GM23338 (cell line): ENCODE results near the gene DNAI7. TPM values are rescaled to one million over a fixed set of nuclear protein-coding genes. Genes with fewer than 3 reads are reported as not detected.

ENCODE experiments used
- ATAC-seq: fragments of 200-7000 bp; cut with Tn5 transposase; 3 replicates; pipeline ENCODE4 v1.9.1; 2020
- DNase-seq: peaks from one replicate; pipeline ENCODE4 v3.0.0-alpha.2; 2015; ENCODE audit warnings: low spot score
- H2AFZ ChIP-seq: fragments of 200-600 bp; sonication (generic); 2 replicates; pipeline ENCODE4 v1.8.0; 2016; ENCODE audit warnings: antibody characterized with exemption, mild to moderate bottlenecking, moderate library complexity
- H3F3A ChIP-seq: fragments of 200-600 bp; sonication (generic); replicated peaks from 2 replicates; pipeline ENCODE4 v1.8.0; 2017; ENCODE audit warnings: antibody characterized with exemption, mixed run types, low read depth
- H3K27ac ChIP-seq: fragments of 200-600 bp; sonication (generic); 2 replicates; pipeline ENCODE4 v1.6.1; 2016; ENCODE audit warnings: low read depth
- H3K27me3 ChIP-seq: fragments of 200-600 bp; sonication (generic); 2 replicates; pipeline ENCODE4 v1.8.0; 2016; ENCODE audit warnings: mild to moderate bottlenecking, mixed run types, moderate library complexity; ENCODE audit not compliant: insufficient read depth
- H3K36me3 ChIP-seq: fragments of 200-600 bp; sonication (generic); 2 replicates; pipeline ENCODE4 v1.8.0; 2016; ENCODE audit warnings: mild to moderate bottlenecking; ENCODE audit not compliant: insufficient read depth
- H3K4me1 ChIP-seq: fragments of 200-600 bp; sonication (generic); 2 replicates; pipeline ENCODE4 v1.8.0; 2016; ENCODE audit warnings: mild to moderate bottlenecking, moderate library complexity; ENCODE audit not compliant: insufficient read depth
- H3K4me2 ChIP-seq: fragments of 200-600 bp; sonication (generic); 2 replicates; pipeline ENCODE4 v1.7.1; 2017; ENCODE audit warnings: mixed run types
- H3K4me3 ChIP-seq: fragments of 200-600 bp; sonication (generic); 2 replicates; pipeline ENCODE4 v1.6.1; 2016; ENCODE audit warnings: mixed run types
- H3K79me2 ChIP-seq: fragments of 200-600 bp; sonication (generic); replicated peaks from 2 replicates; pipeline ENCODE4 v1.8.0; 2017; ENCODE audit warnings: mild to moderate bottlenecking; ENCODE audit not compliant: insufficient read depth
- H3K9me2 ChIP-seq: fragments of 200-600 bp; sonication (generic); 2 replicates; pipeline ENCODE4 v1.8.0; 2017; ENCODE audit not compliant: insufficient read depth
- H4K20me1 ChIP-seq: fragments of 200-600 bp; sonication (generic); replicated peaks from 2 replicates; pipeline ENCODE4 v1.8.0; 2017; ENCODE audit warnings: mild to moderate bottlenecking; ENCODE audit not compliant: insufficient read depth
- H3K27ac Mint-ChIP-seq: 2 replicates; pipeline ENCODE4 v1.8.0; 2020; ENCODE audit warnings: inconsistent platforms, mild to moderate bottlenecking, moderate library complexity, mixed read lengths
- H3K27me3 Mint-ChIP-seq: 3 replicates; pipeline ENCODE4 v1.8.0; 2022; ENCODE audit warnings: low read depth, mild to moderate bottlenecking, moderate library complexity, mixed read lengths, inconsistent platforms; ENCODE audit not compliant: insufficient read depth, poor library complexity
- H3K36me3 Mint-ChIP-seq: 3 replicates; pipeline ENCODE4 v1.8.0; 2021; ENCODE audit warnings: low read depth, mild to moderate bottlenecking, inconsistent platforms, moderate library complexity, mixed read lengths
- H3K4me1 Mint-ChIP-seq: 3 replicates; pipeline ENCODE4 v1.8.0; 2020; ENCODE audit warnings: mild to moderate bottlenecking, inconsistent platforms, mixed read lengths
- H3K4me3 Mint-ChIP-seq: 3 replicates; pipeline ENCODE4 v1.8.0; 2021; ENCODE audit warnings: moderate library complexity, mild to moderate bottlenecking, inconsistent platforms, mixed read lengths
- H3K9me3 Mint-ChIP-seq: 3 replicates; pipeline ENCODE4 v1.8.0; 2020; ENCODE audit warnings: moderate library complexity, mild to moderate bottlenecking, inconsistent platforms, mixed read lengths
- CREB1 ChIP-seq: fragments of 250-450 bp; sonication (Bioruptor Pico); IDR thresholded peaks from 2 replicates; pipeline ENCODE4 v1.5.0; 2020; ENCODE audit warnings: low read depth, mild to moderate bottlenecking, moderate library complexity
- ETS1 ChIP-seq: IDR thresholded peaks from 2 replicates; pipeline ENCODE4 v1.6.1; 2016; ENCODE audit warnings: antibody characterized with exemption
- EZH2 ChIP-seq: fragments of 200-600 bp; sonication (generic); IDR thresholded peaks from one replicate; pipeline ENCODE4 v1.8.0; 2017; ENCODE audit warnings: antibody characterized with exemption, mild to moderate bottlenecking, low read depth; ENCODE audit not compliant: unreplicated experiment
- EZH2phosphoT487 ChIP-seq: fragments of 200-600 bp; sonication (generic); IDR thresholded peaks from one replicate; pipeline ENCODE4 v1.8.1; 2018; ENCODE audit warnings: antibody characterized with exemption; ENCODE audit not compliant: unreplicated experiment
- JUNB ChIP-seq: IDR thresholded peaks from one replicate; pipeline ENCODE4 v1.6.1; 2016; ENCODE audit warnings: antibody characterized with exemption; ENCODE audit not compliant: unreplicated experiment
- NANOG ChIP-seq: IDR thresholded peaks from 2 replicates; pipeline ENCODE4 v1.6.1; 2016; ENCODE audit warnings: antibody characterized with exemption, borderline replicate concordance
- POLR2AphosphoS5 ChIP-seq: IDR thresholded peaks from 2 replicates; pipeline ENCODE4 v1.6.1; 2016; ENCODE audit warnings: antibody characterized with exemption, low read depth
- REST ChIP-seq: IDR thresholded peaks from one replicate; pipeline ENCODE4 v1.6.1; 2018; ENCODE audit warnings: antibody characterized with exemption; ENCODE audit not compliant: unreplicated experiment
- STAT1 ChIP-seq: IDR thresholded peaks from one replicate; pipeline ENCODE4 v1.6.1; 2016; ENCODE audit warnings: antibody characterized with exemption; ENCODE audit not compliant: unreplicated experiment
- ZNF114 ChIP-seq: fragments of 250-450 bp; sonication (Bioruptor Pico); IDR thresholded peaks from 2 replicates; pipeline ENCODE4 v1.5.0; 2020; ENCODE audit warnings: mild to moderate bottlenecking, moderate library complexity
- ZNF331 ChIP-seq: fragments of 250-450 bp; sonication (Bioruptor Pico); IDR thresholded peaks from 2 replicates; pipeline ENCODE4 v1.5.0; 2020; ENCODE audit warnings: low read depth, mild to moderate bottlenecking, moderate library complexity
- polyA plus RNA-seq: library from polyadenylated mRNA; unstranded; fragments of >200 nt; fragmentation: Nextera tagmentation; extraction: Ambion mirVana; gene quantifications from 2 replicates; pipeline ENCODE4 v1.2.1, GENCODE V29; 2016
- total RNA-seq: library from RNA; depleted of rRNA; stranded (reverse); fragments of >200 nt; shearing (Covaris generic); gene quantifications from 2 replicates; pipeline ENCODE4 v1.2.3, GENCODE V29; 2014
- TF ChIP-seq, protein P1 (sequence below), 2 experiments: fragments of 200-600 bp in 1 of 2; sonication (generic) in 1 of 2; conservative IDR thresholded peaks; 2 replicates each; pipeline versions ENCODE4 v1.5.1 to v1.6.1; 2016 to 2017; ENCODE audit warnings: antibody characterized with exemption in 2 of 2, low read depth in 2 of 2, mild to moderate bottlenecking in 2 of 2, moderate library complexity in 1 of 2

DNAI7 gene
- total and polyA plus RNA-seq, 2 experiments from 2014 or later = 0.08 TPM; not detected in 1

- no peaks in the 10 kb centered on the region for H3K27me3 ChIP-seq
- H3K9me2 ChIP-seq = no peaks in the 10 kb centered on the region
- ATAC-seq (no peak), DNase-seq (no peak)
- Mint-ChIP-seq H3K4me1 (peaks cover 7% of the 10 kb centered on the region), H3K36me3 (no peaks in the 10 kb centered on the region), H3K27ac (no peak overlapping the region), H3K4me3 (no peak overlapping the region), H3K9me3 (no peaks in the 10 kb centered on the region), H3K27me3 (no peaks in the 10 kb centered on the region)
- H3K4me2 ChIP-seq = no peak overlapping the region
- H3K27ac ChIP-seq = no peak overlapping the region
- TF ChIP-seq JUNB (no peak), ETS1 (no peak)
- H3F3A ChIP-seq = no peaks in the 10 kb centered on the region
- H3K79me2 ChIP-seq = no peaks in the 10 kb centered on the region
- no peak overlapping the region for H3K4me3 ChIP-seq
- no peaks in the 10 kb centered on the region for H3K36me3 ChIP-seq
- H3K4me1 ChIP-seq = no peaks in the 10 kb centered on the region
- no peaks in the 10 kb centered on the region for H4K20me1 ChIP-seq
- no peak overlapping the region for H2AFZ ChIP-seq
Observed at GRCh38 chr12:25126746-25127145, 68.2 kb downstream of the DNAI7 start.

GRCh38 chr12:25126101-25126500 lies 68.9 kb downstream of the DNAI7 start:
- no peaks in the 10 kb centered on the region for H3K9me2 ChIP-seq
- peak; percentile 48 for ATAC-seq
- Mint-ChIP-seq H3K4me1 (peaks cover 7% of the 10 kb centered on the region), H3K4me3 (no peak overlapping the region), H3K36me3 (no peaks in the 10 kb centered on the region), H3K9me3 (no peaks in the 10 kb centered on the region), H3K27ac (no peak overlapping the region), H3K27me3 (no peaks in the 10 kb centered on the region)
- H2AFZ ChIP-seq = peak overlapping the region; percentile 2; the same call in 1 of the 2 replicates
- no peaks in the 10 kb centered on the region for H3K79me2 ChIP-seq
- no peaks in the 10 kb centered on the region for H3K36me3 ChIP-seq
- H3K4me2 ChIP-seq = no peak overlapping the region
- TF ChIP-seq, protein P1, sequence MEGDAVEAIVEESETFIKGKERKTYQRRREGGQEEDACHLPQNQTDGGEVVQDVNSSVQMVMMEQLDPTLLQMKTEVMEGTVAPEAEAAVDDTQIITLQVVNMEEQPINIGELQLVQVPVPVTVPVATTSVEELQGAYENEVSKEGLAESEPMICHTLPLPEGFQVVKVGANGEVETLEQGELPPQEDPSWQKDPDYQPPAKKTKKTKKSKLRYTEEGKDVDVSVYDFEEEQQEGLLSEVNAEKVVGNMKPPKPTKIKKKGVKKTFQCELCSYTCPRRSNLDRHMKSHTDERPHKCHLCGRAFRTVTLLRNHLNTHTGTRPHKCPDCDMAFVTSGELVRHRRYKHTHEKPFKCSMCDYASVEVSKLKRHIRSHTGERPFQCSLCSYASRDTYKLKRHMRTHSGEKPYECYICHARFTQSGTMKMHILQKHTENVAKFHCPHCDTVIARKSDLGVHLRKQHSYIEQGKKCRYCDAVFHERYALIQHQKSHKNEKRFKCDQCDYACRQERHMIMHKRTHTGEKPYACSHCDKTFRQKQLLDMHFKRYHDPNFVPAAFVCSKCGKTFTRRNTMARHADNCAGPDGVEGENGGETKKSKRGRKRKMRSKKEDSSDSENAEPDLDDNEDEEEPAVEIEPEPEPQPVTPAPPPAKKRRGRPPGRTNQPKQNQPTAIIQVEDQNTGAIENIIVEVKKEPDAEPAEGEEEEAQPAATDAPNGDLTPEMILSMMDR (conservative IDR thresholded peaks at IDR 0.05; ENCODE audit: low read depth in 2 of 2) = no peak
- TF ChIP-seq NANOG (no peak), ZNF331 (no peak), EZH2 (no peak), ETS1 (no peak), ZNF114 (CRISPR knock-in tag) (no peak), POLR2AphosphoS5 (no peak), JUNB (no peak), REST (no peak), CREB1 (CRISPR knock-in tag) (no peak), STAT1 (no peak), EZH2phosphoT487 (no peak)
- H3F3A ChIP-seq = no peaks in the 10 kb centered on the region
- no peaks in the 10 kb centered on the region for H3K4me1 ChIP-seq
- no peaks in the 10 kb centered on the region for H3K27me3 ChIP-seq
- no peak overlapping the region for H3K4me3 ChIP-seq
- no peaks in the 10 kb centered on the region for H4K20me1 ChIP-seq
- H3K27ac ChIP-seq = no peak overlapping the region
- DNase-seq = no peak
